ENCODE data around the gene ERAP2.

DNA sequence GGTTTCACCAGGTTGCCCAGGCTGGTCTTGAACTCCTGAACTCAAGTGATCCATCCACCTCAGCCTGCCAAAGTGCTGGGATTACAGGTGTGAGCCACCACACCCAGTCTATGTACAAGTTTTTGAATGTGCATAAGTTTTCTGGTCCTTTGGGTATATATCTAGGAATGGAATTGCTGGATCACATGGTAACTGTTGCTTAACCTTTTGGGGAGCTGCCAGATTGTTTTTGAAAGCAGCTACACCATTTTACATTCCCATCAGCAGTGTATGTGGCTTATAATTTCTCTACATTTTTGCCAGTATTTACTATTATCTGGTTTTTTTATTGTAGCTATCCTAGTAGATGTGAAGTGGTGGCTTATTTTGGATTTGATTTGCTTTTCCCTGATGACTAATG, 50.7 kb downstream of the ERAP2 start:
- TF ChIP-seq, protein P1, sequence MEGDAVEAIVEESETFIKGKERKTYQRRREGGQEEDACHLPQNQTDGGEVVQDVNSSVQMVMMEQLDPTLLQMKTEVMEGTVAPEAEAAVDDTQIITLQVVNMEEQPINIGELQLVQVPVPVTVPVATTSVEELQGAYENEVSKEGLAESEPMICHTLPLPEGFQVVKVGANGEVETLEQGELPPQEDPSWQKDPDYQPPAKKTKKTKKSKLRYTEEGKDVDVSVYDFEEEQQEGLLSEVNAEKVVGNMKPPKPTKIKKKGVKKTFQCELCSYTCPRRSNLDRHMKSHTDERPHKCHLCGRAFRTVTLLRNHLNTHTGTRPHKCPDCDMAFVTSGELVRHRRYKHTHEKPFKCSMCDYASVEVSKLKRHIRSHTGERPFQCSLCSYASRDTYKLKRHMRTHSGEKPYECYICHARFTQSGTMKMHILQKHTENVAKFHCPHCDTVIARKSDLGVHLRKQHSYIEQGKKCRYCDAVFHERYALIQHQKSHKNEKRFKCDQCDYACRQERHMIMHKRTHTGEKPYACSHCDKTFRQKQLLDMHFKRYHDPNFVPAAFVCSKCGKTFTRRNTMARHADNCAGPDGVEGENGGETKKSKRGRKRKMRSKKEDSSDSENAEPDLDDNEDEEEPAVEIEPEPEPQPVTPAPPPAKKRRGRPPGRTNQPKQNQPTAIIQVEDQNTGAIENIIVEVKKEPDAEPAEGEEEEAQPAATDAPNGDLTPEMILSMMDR (conservative IDR thresholded peaks at IDR 0.05 in 1 of 2, IDR thresholded peaks at IDR 0.05 in 1 of 2; ENCODE audit: extremely low read depth in 1 of 2, insufficient read depth in 1 of 2, low read depth in 1 of 2, low read length in 2 of 2), result no peak
- no peak for TF ChIP-seq EZH2 (IDR thresholded peaks at IDR 0.05; ENCODE audit: borderline replicate concordance, low read length)

Measured in mammary epithelial cell (primary cell).